ENCODE data around the gene PRR5L.

GRCh38 chr11:36456156-36456555, 160.1 kb downstream of the PRR5L start:
- TF ChIP-seq CTCF (IDR thresholded peaks at IDR 0.05; ENCODE audit: insufficient read depth, low read length) (no peak), POLR2AphosphoS5 (IDR thresholded peaks at IDR 0.05; ENCODE audit: low read depth) (no peak), GABPA (IDR thresholded peaks at IDR 0.05; ENCODE audit: low read depth) (no peak), REST (IDR thresholded peaks at IDR 0.05; ENCODE audit: insufficient replicate concordance, low read depth) (no peak)
